H1 (cell line): ENCODE measurements around the gene PRG3. TPM values are rescaled to one million over a fixed set of nuclear protein-coding genes. Genes with fewer than 3 reads are reported as not detected.

Experiments
- E2F6 ChIP-seq: IDR thresholded peaks from 2 replicates; pipeline ENCODE4 v1.6.1; 2012; ENCODE audit warnings: inconsistent platforms
- NRF1 ChIP-seq: IDR thresholded peaks from 2 replicates; pipeline ENCODE4 v1.6.1; 2011; ENCODE audit warnings: mild to moderate bottlenecking, low read depth, low read length, improper control_type of control experiment
- POU5F1 ChIP-seq: IDR thresholded peaks from 2 replicates; pipeline ENCODE4 v1.6.1; 2011; ENCODE audit warnings: low read depth, mild to moderate bottlenecking, low read length, moderate library complexity
- RNF2 ChIP-seq: fragments of 200-900, 300-1000 bp; sonication (generic); IDR thresholded peaks from 2 replicates; pipeline ENCODE4 v1.7.1; 2016; ENCODE audit warnings: borderline replicate concordance, low read depth, mild to moderate bottlenecking, antibody characterized with exemption, low read length; ENCODE audit not compliant: poor library complexity, severe bottlenecking; ENCODE audit errors: missing control alignments
- SAP30 ChIP-seq: fragments of 300-600 bp; sonication (generic); IDR thresholded peaks from 2 replicates; pipeline ENCODE4 v1.7.1; 2012; ENCODE audit warnings: low read length, moderate library complexity, mild to moderate bottlenecking, inconsistent platforms; ENCODE audit not compliant: insufficient read depth, insufficient replicate concordance
- TAF7 ChIP-seq: optimal IDR thresholded peaks from 2 replicates; pipeline ENCODE3; 2011; ENCODE audit warnings: low read depth, mild to moderate bottlenecking, inconsistent platforms, low read length, moderate library complexity, borderline replicate concordance
- TBP ChIP-seq: IDR thresholded peaks from 2 replicates; pipeline ENCODE4 v1.6.1; 2011; ENCODE audit warnings: low read depth, low read length, improper control_type of control experiment
- polyA plus RNA-seq, 7 experiments: library from polyadenylated mRNA; depleted of rRNA in 3 of 7; stranded (reverse) in 5 of 7; unstranded in 2 of 7; fragments of >200 nt in 5 of 7; fragments of 200-250 nt in 2 of 7; gene quantifications; 1 replicate in 5 of 7; 2 replicates in 1 of 7; 4 replicates in 1 of 7; pipeline versions ENCODE4 v1.2.1 to v1.2.3, GENCODE V29; 2011 to 2013; ENCODE audit warnings: missing spikeins in 2 of 7, mixed read lengths in 2 of 7
- total RNA-seq: library from RNA; stranded (reverse); fragmentation: NEBNext Ultra II Directional; extraction: Animal tissue kit (Norgen Biotek cat#: 25700); gene quantifications from 2 replicates; pipeline ENCODE4 v1.2.1, GENCODE V29; 2021

The PRG3 gene
- total and polyA plus RNA-seq, 2 of the 8 experiments (the other 6 are each of a cell fraction or from before 2014, with no cell fraction given): not detected

GRCh38 chr11:57416436-57416835 lies 35.5 kb upstream of the PRG3 start (continued):
- TF ChIP-seq RNF2 (no peak), SAP30 (no peak), POU5F1 (no peak), NRF1 (no peak), TAF7 (no peak), E2F6 (no peak), TBP (no peak)
